Heart left ventricle (tissue), 16 donors: ENCODE results near the gene MAG. TPM values are rescaled to one million over a fixed set of nuclear protein-coding genes. Genes with fewer than 3 reads are reported as not detected.
A peak's percentile ranks its signal among the peaks of the same experiment; 100 is the strongest.

Experiments
- ATAC-seq, 4 donors: fragments of 200-7000 bp; cut with Tn5 transposase; one replicate each; pipeline ENCODE4 v1.9.1; 2020 to 2022; ENCODE audit warnings: moderate library complexity in 4 of 4, mild to moderate bottlenecking in 3 of 4, moderate number of reproducible peaks in 1 of 4
- DNase-seq, 5 donors: peaks; one replicate each; pipeline ENCODE4 v3.0.0-alpha.2; 2020
- H3K27ac ChIP-seq, 12 donors: fragments of 200-600 bp; sonication (generic) in 4 of 12; one replicate each; pipeline versions ENCODE4 v1.5.0 to v1.8.0; 2016 to 2022; ENCODE audit warnings: mild to moderate bottlenecking in 2 of 12
- H3K27me3 ChIP-seq, 9 donors: fragments of 200-600 bp; sonication (generic) in 2 of 9; one replicate each; pipeline versions ENCODE4 v1.5.1 to v1.8.0; 2016 to 2022; ENCODE audit warnings: mild to moderate bottlenecking in 3 of 9
- H3K36me3 ChIP-seq, 9 donors: fragments of 200-600 bp; sonication (generic) in 2 of 9; one replicate each; pipeline versions ENCODE4 v1.5.0 to v1.8.0; 2018 to 2022; ENCODE audit warnings: mild to moderate bottlenecking in 2 of 9
- H3K4me1 ChIP-seq, 12 donors: fragments of 200-600 bp; sonication (generic) in 4 of 12; one replicate each; pipeline versions ENCODE4 v1.5.0 to v1.8.0; 2016 to 2022; ENCODE audit warnings: mild to moderate bottlenecking in 3 of 12
- H3K4me3 ChIP-seq, 12 donors: fragments of 200-600 bp; sonication (generic) in 4 of 12; one replicate each; pipeline versions ENCODE4 v1.5.0 to v1.8.0; 2017 to 2022; ENCODE audit warnings: mild to moderate bottlenecking in 9 of 12, moderate library complexity in 4 of 12
- H3K9me3 ChIP-seq, 12 donors: fragments of 200-600 bp; sonication (generic) in 4 of 12; one replicate each; pipeline versions ENCODE4 v1.5.0 to v1.8.0; 2016 to 2022; ENCODE audit warnings: mild to moderate bottlenecking in 1 of 12
- CTCF ChIP-seq, 12 donors: fragments of 200-600 bp; sonication (generic) in 4 of 12; IDR thresholded peaks; one replicate each; pipeline versions ENCODE4 v1.5.0 to v1.8.0; 2018 to 2022; ENCODE audit warnings: antibody characterized with exemption in 12 of 12, mild to moderate bottlenecking in 5 of 12
- POLR2A ChIP-seq, 2 donors: fragments of 450-650 bp; IDR thresholded peaks; one replicate each; pipeline ENCODE4 v1.6.1; 2017; ENCODE audit warnings: antibody characterized with exemption in 2 of 2, mild to moderate bottlenecking in 2 of 2, moderate library complexity in 2 of 2
- WGBS, 4 donors: extraction: QIAGEN DNeasy Blood & Tissue Kit in 2 of 4; methylation state at CpG; one replicate each; pipeline versions ENCODE4 v1.1.5 to v1.1.7; 2013 to 2018; 5-methylcytosine and 5-hydroxymethylcytosine counted together
- intact Hi-C, 10 donors: fragments of 100-400 bp; cut with DNase I; formaldehyde crosslinking; loops; one replicate each; pipeline versions ENCODE4 v1.11.1 to v1.14.2; 2022
- polyA plus RNA-seq, 2 donors: library from polyadenylated mRNA; stranded (reverse); fragments of 200-250 nt; gene quantifications; one replicate each; pipeline ENCODE4 v1.2.3, GENCODE V29; 2013
- total RNA-seq, 9 donors: library from RNA; depleted of rRNA in 2 of 9; stranded (reverse); fragments of >200 nt in 2 of 9; fragmentation: NEBNext Ultra II Directional in 3 of 9; extraction: Animal tissue kit (Norgen Biotek cat#: 25700) in 3 of 9; gene quantifications; one replicate each; pipeline versions ENCODE4 v1.1.0 to v1.2.4, GENCODE V29; 2016 to 2023
- donor health status: ischemic (EF 13 %, LVEDD 7.1; RV severe dilation, severe dysfunction).
- donor health status: healthy with polysubstance abuse.
- donor health status: DM: no; HTN: yes; CAD: no.
- donor health status: DM: no; HTN: no; CAD: no.
- donor health status: ischemic (EF 25% LVEDD 6.9; RV normal size, moderate dysfunction).
- donor health status: ischemic (EF 25% LVEDD 5.7; RV mildly dilated, moderate dysfunction).
- donor health status: healthy.
- donor health status: DM: yes; HTN: yes; CAD: no.
- donor health status: ischemic (EF 35%, LVEDD 5.7; RV mildly dilated, moderate dysfunction).
- donor health status: nonischemic (EF 11% LVEDD 7.7; RV severe dilation, severe dysfunction).
- donor health status: DM: yes; HTN: yes; CAD: no.
- donor health status: PGD.
- donor health status: ischemic (EF 29% LVEDD 5.4; RV normal size, mild dysfunction).
- donor health status: nonischemic (EF 23%, LVEDD 6.1; RV moderate dilation, normal function).

The MAG gene
- total and polyA plus RNA-seq, 11 donors, result 0.30 to 0.72 TPM; not detected in 9

DNA sequence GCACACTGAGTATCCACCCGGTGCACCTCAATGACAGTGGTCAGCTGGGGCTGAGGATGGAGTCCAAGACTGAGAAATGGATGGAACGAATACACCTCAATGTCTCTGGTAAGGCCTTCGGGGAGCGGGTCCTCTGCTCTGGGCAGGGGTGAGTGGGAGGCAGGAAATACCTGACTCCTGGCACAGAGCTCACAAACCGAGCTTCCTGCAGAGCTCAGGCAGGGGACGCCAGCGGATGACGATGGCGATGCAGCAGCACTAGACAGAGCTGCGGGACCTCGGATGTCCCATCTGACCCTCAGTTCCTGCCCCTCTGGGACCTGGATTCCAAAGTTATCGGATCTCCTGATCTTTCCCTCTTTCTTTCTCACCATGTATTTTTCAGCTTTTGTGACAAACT, 40.9 kb downstream of the MAG start:
- Histone ChIP-seq H3K36me3 (no peaks in the 10 kb centered on the region), H3K4me1 (no peaks in the 10 kb centered on the region), H3K4me3 (no peak overlapping the region), H3K27ac (no peak overlapping the region), H3K27me3 (peaks cover 0 to 48% (median 9%) of the 10 kb centered on the region in 9 donors), H3K9me3 (no peaks in the 10 kb centered on the region)
- intact Hi-C loops, result loop anchor here in 1 of 10 donors (1.0 kb wide), 1 partner anchor 9 kb away; no protein-coding TSS in a partner anchor
- no peak for ATAC-seq
- TF ChIP-seq POLR2A (IDR thresholded peaks at IDR 0.05), result no peak
- TF ChIP-seq CTCF (IDR thresholded peaks at IDR 0.05), result no peak
- 47 to 55% (median 51%) methylated on average over 12 of the region's 12 CpGs for WGBS, 4 donors
- no peak for DNase-seq

DNA sequence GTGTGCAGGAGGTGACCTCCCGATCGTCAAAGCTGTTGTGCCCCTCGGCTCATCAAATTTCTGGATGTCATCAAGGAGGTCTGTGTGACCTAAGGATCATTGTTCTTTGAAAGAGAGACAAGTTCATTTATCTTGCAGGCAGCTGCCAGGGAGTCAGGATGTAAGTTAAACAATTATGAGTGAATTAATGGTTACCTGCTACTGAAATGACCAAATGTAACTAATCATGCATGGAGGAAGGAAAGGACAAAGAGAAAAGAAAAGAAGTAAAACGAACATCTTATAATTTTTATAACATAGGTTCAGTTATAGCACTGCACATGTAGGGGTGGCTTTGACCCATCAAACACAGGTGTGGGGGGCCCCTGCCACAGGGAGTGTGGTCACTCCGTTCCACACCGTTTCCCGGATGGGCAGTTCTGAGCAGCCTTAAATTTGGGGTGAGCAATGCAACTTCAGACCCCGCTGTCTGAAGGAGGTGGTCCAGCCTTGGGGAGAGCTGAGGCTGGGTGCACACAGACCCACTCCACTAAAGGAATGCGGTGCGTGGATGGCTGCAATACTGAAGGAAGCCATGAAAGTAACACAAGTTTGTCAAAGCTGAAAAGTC, 42.3 kb downstream of the MAG start:
- H3K27me3 ChIP-seq, result peaks cover 0 to 43% (median 7%) of the 10 kb centered on the region in 9 donors
- 84 to 90% (median 89%) methylated on average over 10 of the region's 10 CpGs for WGBS, 4 donors

GRCh38 chr19:35336166-35336955, 44.4 kb downstream of the MAG start:
- Histone ChIP-seq H3K27me3 (peaks cover 0 to 27% (median 5%) of the 10 kb centered on the region in 9 donors), H3K4me3 (no peak overlapping the region), H3K9me3 (no peaks in the 10 kb centered on the region), H3K27ac (no peak overlapping the region), H3K4me1 (no peaks in the 10 kb centered on the region), H3K36me3 (no peaks in the 10 kb centered on the region)
- 77 to 85% (median 81%) methylated on average over 21 of the region's 21 CpGs for WGBS, 4 donors
- DNase-seq (peak in 1 of 5 donors; percentile 9), ATAC-seq (no peak)
- no peak for TF ChIP-seq POLR2A (IDR thresholded peaks at IDR 0.05)
- no peak for TF ChIP-seq CTCF (IDR thresholded peaks at IDR 0.05)
- intact Hi-C loops, result no loop called here

More for the DNA sequence above, 42.3 kb downstream of the MAG start:
- DNase-seq (peak in 1 of 5 donors; percentile 2), ATAC-seq (no peak)
- Histone ChIP-seq H3K36me3 (no peaks in the 10 kb centered on the region), H3K4me3 (no peak overlapping the region), H3K27ac (no peak overlapping the region), H3K9me3 (no peaks in the 10 kb centered on the region), H3K4me1 (no peaks in the 10 kb centered on the region)
- TF ChIP-seq CTCF (IDR thresholded peaks at IDR 0.05) (no peak), POLR2A (IDR thresholded peaks at IDR 0.05) (no peak)
- intact Hi-C loops, result no loop called here
